Thoracic aorta (tissue), 2 donors: ENCODE results near the gene DTNB. TPM values are rescaled to one million over a fixed set of nuclear protein-coding genes. Genes with fewer than 3 reads are reported as not detected.

ENCODE experiments used
- ATAC-seq: fragments of 150-250 bp; one replicate; pipeline ENCODE4 v1.8.0; 2017; ENCODE audit warnings: low read depth; ENCODE audit not compliant: insufficient number of reproducible peaks, low FRiP score
- DNase-seq: peaks from one replicate; pipeline ENCODE4 v3.0.0-alpha.2; 2020; ENCODE audit warnings: low spot score
- H3K27ac ChIP-seq, 2 donors: fragments of 200-600 bp; sonication (generic); 1 replicate in 1 of 2; 2 replicates in 1 of 2; pipeline ENCODE4 v1.5.1; 2016; ENCODE audit warnings: mild to moderate bottlenecking in 2 of 2, moderate library complexity in 2 of 2
- H3K27me3 ChIP-seq: fragments of 200-600 bp; sonication (generic); replicated peaks from 2 replicates; pipeline ENCODE4 v1.6.0; 2016; ENCODE audit warnings: mild to moderate bottlenecking; ENCODE audit not compliant: insufficient read depth
- H3K36me3 ChIP-seq: fragments of 200-600 bp; sonication (generic); one replicate; pipeline ENCODE4 v1.5.1; 2016
- H3K4me1 ChIP-seq, 2 donors: fragments of 200-600 bp; sonication (generic); 1 replicate in 1 of 2; 2 replicates in 1 of 2; pipeline versions ENCODE4 v1.5.1 to v1.6.0; 2016; ENCODE audit warnings: low read depth in 2 of 2, mild to moderate bottlenecking in 1 of 2; ENCODE audit not compliant: control insufficient read depth in 1 of 2
- H3K4me3 ChIP-seq: fragments of 200-600 bp; sonication (generic); 2 replicates; pipeline ENCODE4 v1.5.1; 2016; ENCODE audit warnings: mild to moderate bottlenecking
- H3K9me3 ChIP-seq: fragments of 200-600 bp; sonication (generic); 2 replicates; pipeline ENCODE4 v1.5.1; 2016
- CTCF ChIP-seq: fragments of 200-600 bp; sonication (generic); IDR thresholded peaks from one replicate; pipeline ENCODE4 v1.5.1; 2019; ENCODE audit warnings: antibody characterized with exemption
- total RNA-seq, 2 donors: library from RNA; depleted of rRNA; stranded (reverse); fragments of >200 nt; gene quantifications; one replicate each; pipeline versions ENCODE4 v1.1.0 to v1.2.3, GENCODE V29; 2016

DTNB gene
- total RNA-seq, 2 donors from 2014 or later, result 16.3 to 76.2 TPM

GRCh38 chr2:25632396-25632795, 41.0 kb downstream of the DTNB start:
- H3K9me3 ChIP-seq, result no peaks in the 10 kb centered on the region
- no peak for TF ChIP-seq CTCF
- H3K27me3 ChIP-seq, result no peaks in the 10 kb centered on the region
- no peak overlapping the region for H3K4me3 ChIP-seq
- no peaks in the 10 kb centered on the region for H3K4me1 ChIP-seq
- DNase-seq (no peak), ATAC-seq (no peak)
- H3K27ac ChIP-seq, result no peak overlapping the region
- no peaks in the 10 kb centered on the region for H3K36me3 ChIP-seq

DNA sequence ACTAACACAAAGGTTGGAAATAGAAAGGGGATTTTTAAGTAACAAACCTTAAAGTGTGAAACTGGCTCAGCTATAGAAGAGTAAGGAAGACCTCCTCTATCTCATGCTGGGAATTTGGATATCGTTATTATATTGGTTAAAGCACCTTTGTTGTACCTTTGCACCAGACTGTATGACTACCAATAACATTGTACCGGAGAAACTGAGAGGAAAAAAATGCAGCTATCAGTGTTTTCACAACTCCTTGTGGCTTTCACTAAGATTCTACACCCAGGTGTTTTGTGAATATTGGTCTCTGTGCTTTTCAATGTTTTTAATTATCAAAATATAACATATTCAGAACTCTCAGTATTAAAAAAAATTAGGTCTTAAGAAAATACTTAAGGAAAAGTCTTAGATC, 48.7 kb downstream of the DTNB start:
- Histone ChIP-seq H3K9me3 (no peaks in the 10 kb centered on the region), H3K4me1 (no peaks in the 10 kb centered on the region), H3K27me3 (no peaks in the 10 kb centered on the region), H3K27ac (no peak overlapping the region), H3K36me3 (no peaks in the 10 kb centered on the region), H3K4me3 (no peak overlapping the region)
- DNase-seq (no peak), ATAC-seq (no peak)
- no peak for TF ChIP-seq CTCF

- H3K4me3 ChIP-seq, result no peak overlapping the region
- no peaks in the 10 kb centered on the region for H3K36me3 ChIP-seq
- H3K9me3 ChIP-seq, result no peaks in the 10 kb centered on the region
- no peaks in the 10 kb centered on the region for H3K27me3 ChIP-seq
- H3K27ac ChIP-seq, result no peak overlapping the region
- ATAC-seq (no peak), DNase-seq (no peak)
- H3K4me1 ChIP-seq, result peaks cover 0 to 8% of the 10 kb centered on the region in 2 donors
- no peak for TF ChIP-seq CTCF
Observed at GRCh38 chr2:25623361-25623760, 50.0 kb downstream of the DTNB start.

GRCh38 chr2:25620711-25621110, 52.7 kb downstream of the DTNB start:
- ATAC-seq (no peak), DNase-seq (no peak)
- Histone ChIP-seq H3K27me3 (no peaks in the 10 kb centered on the region), H3K9me3 (no peaks in the 10 kb centered on the region), H3K4me1 (peaks cover 0 to 19% of the 10 kb centered on the region in 2 donors), H3K4me3 (no peak overlapping the region), H3K27ac (no peak overlapping the region), H3K36me3 (no peaks in the 10 kb centered on the region)
- no peak for TF ChIP-seq CTCF

DNA sequence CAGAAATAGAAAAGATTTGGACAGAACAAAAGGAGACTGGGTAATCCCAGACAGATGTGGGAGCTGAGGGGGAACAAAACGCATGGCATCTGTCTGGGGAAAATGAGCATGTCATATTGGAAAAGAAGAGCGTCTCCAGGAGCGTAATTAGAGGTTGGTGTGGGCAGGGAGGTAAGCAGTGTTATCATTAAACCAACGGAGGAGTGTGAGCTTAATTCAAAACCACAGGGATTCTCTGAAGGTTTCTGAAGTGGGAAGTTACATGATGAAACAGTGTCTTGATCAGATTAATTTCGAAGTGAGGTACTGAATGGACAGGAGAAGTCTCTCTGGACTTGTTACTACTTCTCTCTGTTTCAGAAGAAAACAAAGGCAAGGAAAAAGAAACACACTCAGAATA, 53.3 kb downstream of the DTNB start:
- no peak overlapping the region for H3K4me3 ChIP-seq
- no peak for ATAC-seq
- DNase-seq, result no peak
- H3K27ac ChIP-seq, result peak overlapping the region; percentile 17 to 24
- no peaks in the 10 kb centered on the region for H3K27me3 ChIP-seq
- no peaks in the 10 kb centered on the region for H3K9me3 ChIP-seq
- peaks cover 0 to 19% of the 10 kb centered on the region in 2 donors for H3K4me1 ChIP-seq
- no peaks in the 10 kb centered on the region for H3K36me3 ChIP-seq
- TF ChIP-seq CTCF, result no peak
